Skeletal muscle tissue (tissue), 4 donors: Measurements from ENCODE around the gene MUC20. TPM values are rescaled to one million over a fixed set of nuclear protein-coding genes. Genes with fewer than 3 reads are reported as not detected.

Experiments
- H3K27ac ChIP-seq: one replicate; pipeline ENCODE4 v1.7.0; 2013; ENCODE audit warnings: mild to moderate bottlenecking, low read depth, low read length, inconsistent platforms
- H3K27me3 ChIP-seq, 3 donors: one replicate each; pipeline ENCODE4 v1.7.0; 2013; ENCODE audit warnings: low read length in 3 of 3; ENCODE audit not compliant: control insufficient read depth in 3 of 3, insufficient read depth in 3 of 3
- H3K36me3 ChIP-seq, 3 donors: one replicate each; pipeline ENCODE4 v1.7.0; 2013; ENCODE audit warnings: low read length in 3 of 3; ENCODE audit not compliant: control insufficient read depth in 3 of 3, insufficient read depth in 3 of 3
- H3K4me1 ChIP-seq, 3 donors: one replicate each; pipeline ENCODE4 v1.7.0; 2013; ENCODE audit warnings: low read length in 3 of 3, mild to moderate bottlenecking in 3 of 3; ENCODE audit not compliant: control insufficient read depth in 3 of 3, insufficient read depth in 3 of 3
- H3K4me3 ChIP-seq, 3 donors: one replicate each; pipeline ENCODE4 v1.7.0; 2013; ENCODE audit warnings: low read length in 3 of 3
- H3K9ac ChIP-seq, 3 donors: one replicate each; pipeline ENCODE4 v1.7.0; 2013; ENCODE audit warnings: low read length in 3 of 3, mild to moderate bottlenecking in 3 of 3, moderate library complexity in 2 of 3, low read depth in 1 of 3
- H3K9me3 ChIP-seq, 3 donors: one replicate each; pipeline ENCODE4 v1.7.0; 2013; ENCODE audit warnings: low read length in 3 of 3; ENCODE audit not compliant: control insufficient read depth in 3 of 3
- total RNA-seq: library from RNA; depleted of rRNA; stranded (reverse); fragments of >200 nt; gene quantifications from one replicate; pipeline ENCODE4 v1.2.3, GENCODE V29; 2014
- donor health status: Osteomylitis.

The MUC20 gene
- total RNA-seq, 1 donor from 2014 or later, result 1.0 TPM

DNA sequence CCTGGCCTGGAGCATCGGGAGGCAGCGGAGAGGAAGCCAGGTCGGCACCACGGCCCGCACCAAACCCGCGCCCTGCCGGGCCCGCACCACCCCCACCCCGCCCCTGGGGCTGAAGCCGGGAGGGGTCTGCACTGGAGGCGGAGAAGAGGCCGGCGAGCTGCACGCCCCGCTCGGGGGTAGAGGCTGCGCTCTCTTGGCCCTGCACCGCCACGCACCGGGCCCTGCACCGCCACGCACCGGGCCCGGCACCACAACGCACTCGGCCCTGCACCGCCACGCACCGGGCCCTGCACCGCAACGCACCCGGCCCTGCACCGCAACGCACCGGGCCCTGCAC is 41.4 kb downstream of the MUC20 start:
- peaks cover 51 to 69% (median 61%) of the 10 kb centered on the region in 3 donors for H3K27me3 ChIP-seq
- H3K4me1 ChIP-seq, result peaks cover 12 to 21% (median 18%) of the 10 kb centered on the region in 3 donors

DNA sequence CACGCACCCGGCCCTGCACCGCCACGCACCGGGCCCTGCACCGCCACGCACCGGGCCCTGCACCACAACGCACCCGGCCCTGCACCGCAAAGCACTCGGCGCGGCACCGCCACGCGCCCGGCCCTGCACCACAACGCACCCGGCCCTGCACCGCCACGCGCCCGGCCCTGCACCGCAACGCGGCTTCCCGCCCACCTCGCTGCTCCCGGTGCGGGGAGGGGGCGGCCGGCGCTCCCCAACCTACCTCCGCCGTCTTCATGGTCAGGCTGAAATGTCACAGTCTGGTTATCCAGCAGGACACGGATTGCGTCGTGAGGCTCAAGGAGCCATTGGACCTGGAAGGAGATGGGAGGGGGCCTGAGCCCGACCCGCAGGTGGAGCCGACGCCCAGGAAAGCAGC is 41.8 kb downstream of the MUC20 start:
- H3K9ac ChIP-seq, result no peak overlapping the region
- no peaks in the 10 kb centered on the region for H3K9me3 ChIP-seq
- no peaks in the 10 kb centered on the region for H3K36me3 ChIP-seq
- H3K27me3 ChIP-seq, result peaks cover 51 to 66% (median 57%) of the 10 kb centered on the region in 3 donors
- peaks cover 9 to 18% (median 18%) of the 10 kb centered on the region in 3 donors for H3K4me1 ChIP-seq
- no peak overlapping the region for H3K4me3 ChIP-seq
- H3K27ac ChIP-seq, result no peak overlapping the region

More for the DNA sequence above, 41.4 kb downstream of the MUC20 start:
- Histone ChIP-seq H3K9me3 (no peaks in the 10 kb centered on the region), H3K4me3 (no peak overlapping the region), H3K9ac (no peak overlapping the region), H3K36me3 (no peaks in the 10 kb centered on the region), H3K27ac (no peak overlapping the region)

DNA sequence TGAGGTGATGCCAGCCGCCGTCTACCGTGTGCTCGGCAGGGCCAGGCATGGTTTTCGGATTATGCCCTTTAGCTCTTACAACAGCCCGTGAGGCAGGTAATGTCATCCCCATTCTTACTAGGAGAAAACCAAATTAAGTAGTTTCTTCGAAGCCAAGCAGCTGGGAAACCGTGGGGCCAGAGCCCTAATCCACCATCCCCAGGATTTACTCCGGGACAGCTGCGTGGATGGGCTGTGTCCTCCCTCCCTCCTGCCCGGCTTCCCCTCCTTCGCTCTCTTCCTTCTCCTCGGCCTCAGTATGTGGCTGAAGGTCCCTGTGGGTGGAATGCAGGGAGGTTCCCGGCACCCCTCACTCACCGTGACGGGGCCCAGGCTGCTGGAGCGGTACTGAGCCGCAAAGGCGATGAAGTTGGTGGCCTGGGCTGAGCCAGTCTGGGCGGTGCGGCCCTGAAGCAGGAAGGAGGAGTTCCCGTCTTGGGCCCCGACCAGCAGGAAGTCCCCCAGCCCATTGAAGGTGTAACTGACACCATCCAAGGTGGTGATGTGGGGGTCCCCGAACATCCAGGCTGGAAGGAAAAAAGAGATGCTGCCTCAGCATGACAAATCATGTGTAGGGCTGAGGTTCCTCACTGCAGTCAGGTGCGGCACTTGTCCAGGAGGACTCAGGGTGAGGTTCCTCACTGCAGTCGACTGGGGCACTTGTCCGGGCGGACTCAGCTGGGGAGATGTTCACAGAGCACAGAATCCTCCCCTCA is 42.5 kb downstream of the MUC20 start:
- Histone ChIP-seq H3K36me3 (no peaks in the 10 kb centered on the region), H3K4me1 (peaks cover 9 to 14% (median 12%) of the 10 kb centered on the region in 3 donors), H3K4me3 (no peak overlapping the region), H3K9me3 (no peaks in the 10 kb centered on the region), H3K27me3 (peaks cover 46 to 59% (median 51%) of the 10 kb centered on the region in 3 donors), H3K9ac (no peak overlapping the region), H3K27ac (no peak overlapping the region)

DNA sequence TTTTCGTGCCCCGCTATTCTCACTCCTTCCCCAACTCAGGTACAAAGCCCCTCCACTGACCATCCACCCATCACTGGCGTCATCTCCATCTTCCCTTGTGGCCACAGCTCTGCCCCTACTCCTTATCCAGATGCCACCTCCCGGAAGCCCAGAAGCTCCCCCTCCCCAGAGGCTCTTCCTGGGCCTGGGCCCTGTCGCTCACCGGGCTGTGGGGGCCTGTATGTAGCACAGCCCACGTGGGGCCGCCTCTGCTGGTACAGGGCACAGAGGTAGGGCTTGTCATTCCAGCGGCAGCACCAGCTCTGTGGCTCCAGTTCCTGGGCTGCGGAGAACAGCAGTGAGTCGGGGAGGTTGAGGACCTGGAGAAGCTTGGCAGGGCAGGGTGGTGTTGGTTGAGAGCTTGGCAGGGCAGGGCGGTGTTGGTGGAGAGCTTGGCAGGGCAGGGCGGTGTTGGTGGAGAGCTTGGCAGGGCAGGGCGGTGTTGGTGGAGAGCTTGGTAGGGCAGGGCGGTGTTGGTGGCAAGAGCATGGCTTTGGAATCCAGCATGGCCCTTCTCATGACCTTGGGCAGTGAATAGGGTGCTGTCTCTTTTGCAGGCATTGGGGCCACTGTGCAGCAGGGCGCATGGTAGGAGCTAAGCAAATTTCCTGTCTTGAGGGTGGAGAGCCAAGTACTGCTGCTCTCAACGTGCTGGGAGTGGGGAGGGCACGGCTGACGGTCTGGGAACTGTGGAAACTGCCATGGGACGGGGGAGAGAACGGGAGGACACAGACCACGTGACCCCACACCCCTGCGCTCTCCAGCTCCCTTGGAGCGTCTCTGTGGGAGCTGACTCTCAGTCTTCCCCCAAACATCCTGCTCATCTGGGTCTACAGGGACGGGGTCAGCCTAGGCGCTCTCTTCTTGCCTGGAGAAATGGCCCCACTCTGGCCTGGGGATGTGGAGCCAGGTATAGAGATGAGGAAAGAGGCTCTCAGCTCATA is 43.4 kb downstream of the MUC20 start:
- no peak overlapping the region for H3K4me3 ChIP-seq
- no peak overlapping the region for H3K27ac ChIP-seq
- no peak overlapping the region for H3K9ac ChIP-seq
- no peaks in the 10 kb centered on the region for H3K9me3 ChIP-seq
- peaks cover 41 to 54% (median 46%) of the 10 kb centered on the region in 3 donors for H3K27me3 ChIP-seq
- H3K36me3 ChIP-seq, result no peaks in the 10 kb centered on the region
- H3K4me1 ChIP-seq, result peaks cover 6 to 10% (median 7%) of the 10 kb centered on the region in 3 donors

DNA sequence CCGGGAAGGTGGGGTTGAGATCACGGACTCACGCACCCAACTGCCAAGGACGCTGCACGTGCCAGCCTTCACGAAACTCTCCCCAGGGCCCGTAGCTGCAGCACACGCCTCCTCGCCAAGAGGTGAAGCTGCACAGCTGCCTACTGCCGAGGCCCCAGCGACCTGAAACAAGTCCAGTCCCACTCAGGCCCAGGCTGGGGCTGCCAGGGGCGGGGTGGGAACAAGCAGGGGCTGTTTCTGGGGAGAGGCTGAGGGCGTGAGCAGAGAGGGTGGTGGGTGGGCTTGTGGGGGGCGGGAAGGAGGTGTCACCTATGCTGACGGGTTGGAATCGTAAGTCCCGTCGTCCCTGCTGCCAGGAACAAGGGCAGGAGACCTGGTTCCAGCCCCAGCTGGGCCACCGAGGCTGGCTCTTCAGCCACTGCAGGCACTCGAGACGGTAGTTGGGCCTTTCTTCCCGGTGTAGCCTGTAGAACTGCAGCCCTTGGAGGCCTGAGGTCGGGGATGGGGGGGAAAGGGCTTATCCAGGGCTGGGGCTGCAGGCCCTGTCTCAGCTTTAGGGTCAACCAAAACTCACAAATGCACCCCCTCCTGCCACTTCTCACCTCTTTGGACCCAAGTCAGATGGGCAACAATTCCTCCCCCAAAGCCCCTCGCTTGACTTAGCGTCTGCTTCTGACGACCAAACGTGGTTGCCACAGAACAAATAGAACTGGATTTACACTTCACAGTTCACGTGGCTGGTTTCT is 44.4 kb downstream of the MUC20 start:
- Histone ChIP-seq H3K9ac (no peak overlapping the region), H3K9me3 (no peaks in the 10 kb centered on the region), H3K27ac (no peak overlapping the region), H3K36me3 (no peaks in the 10 kb centered on the region), H3K27me3 (peaks cover 38 to 49% (median 40%) of the 10 kb centered on the region in 3 donors), H3K4me1 (peaks cover 4 to 9% (median 6%) of the 10 kb centered on the region in 3 donors), H3K4me3 (no peak overlapping the region)

DNA sequence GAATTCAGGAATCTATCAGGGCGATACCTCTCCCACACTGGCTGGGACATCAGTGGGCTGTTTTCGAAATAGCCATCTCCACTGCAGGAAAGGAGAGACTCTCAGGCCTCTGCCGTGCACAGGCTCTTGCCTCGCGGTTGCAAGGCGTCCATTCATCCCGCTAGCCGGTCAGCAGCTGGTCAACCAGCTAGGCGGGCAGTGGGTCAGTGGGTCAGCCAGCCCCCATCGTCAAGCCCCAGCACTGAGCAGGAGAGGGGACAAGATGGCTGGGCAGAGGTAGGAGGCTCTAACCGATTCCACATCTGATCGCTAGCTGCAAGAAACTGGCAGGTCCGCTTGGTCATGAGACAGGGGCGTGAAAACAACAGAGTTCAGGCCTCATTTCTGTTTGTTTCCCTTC is 45.9 kb downstream of the MUC20 start:
- H3K27me3 ChIP-seq, result peaks cover 26 to 33% (median 29%) of the 10 kb centered on the region in 3 donors
- H3K36me3 ChIP-seq, result no peaks in the 10 kb centered on the region
- H3K4me3 ChIP-seq, result no peak overlapping the region
- H3K4me1 ChIP-seq, result no peaks in the 10 kb centered on the region
- H3K9ac ChIP-seq, result no peak overlapping the region
- H3K9me3 ChIP-seq, result no peaks in the 10 kb centered on the region
- no peak overlapping the region for H3K27ac ChIP-seq

DNA sequence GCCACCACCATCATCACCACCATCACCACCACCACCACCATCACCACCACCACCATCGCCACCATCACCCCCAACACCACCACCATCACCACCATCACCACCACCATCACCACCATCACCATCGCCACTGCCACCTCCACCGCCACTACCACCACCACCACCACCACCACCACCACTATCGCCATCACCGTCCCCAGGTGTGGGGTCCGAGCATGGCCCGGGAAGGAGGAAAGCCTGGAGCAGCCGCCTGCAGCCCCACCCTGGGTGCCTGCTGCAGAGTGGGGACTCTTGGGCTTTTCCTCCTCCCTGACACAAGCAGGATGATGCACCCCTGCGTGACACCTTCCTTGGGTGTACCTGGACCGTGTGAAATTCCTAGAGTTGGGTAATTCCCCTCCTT is 47.0 kb downstream of the MUC20 start:
- Histone ChIP-seq H3K9me3 (no peaks in the 10 kb centered on the region), H3K4me3 (no peak overlapping the region), H3K4me1 (no peaks in the 10 kb centered on the region), H3K36me3 (no peaks in the 10 kb centered on the region), H3K9ac (no peak overlapping the region), H3K27me3 (peaks cover 20 to 23% (median 21%) of the 10 kb centered on the region in 3 donors), H3K27ac (no peak overlapping the region)

DNA sequence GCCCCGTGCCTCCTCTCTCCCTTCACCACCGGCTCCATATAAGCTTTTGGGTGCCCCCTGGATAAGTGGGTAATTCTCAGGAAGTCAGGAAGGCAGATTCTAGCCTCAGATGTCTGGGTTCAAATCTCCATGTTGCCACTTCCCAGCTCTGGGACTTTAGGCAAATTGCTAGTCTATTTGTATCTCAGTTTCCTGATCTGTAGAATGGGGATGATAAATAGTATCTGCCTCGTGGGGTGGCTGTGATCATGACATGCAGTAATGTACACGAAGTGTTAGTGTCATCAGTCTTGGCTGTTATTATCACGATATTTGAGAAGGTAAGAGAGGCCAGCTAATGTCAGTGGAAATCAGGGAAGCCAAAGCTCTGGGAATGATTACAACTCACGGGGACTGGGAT is 47.6 kb downstream of the MUC20 start:
- no peak overlapping the region for H3K27ac ChIP-seq
- H3K27me3 ChIP-seq, result peaks cover 14 to 17% (median 15%) of the 10 kb centered on the region in 3 donors
- no peaks in the 10 kb centered on the region for H3K36me3 ChIP-seq
- H3K4me3 ChIP-seq, result no peak overlapping the region
- H3K9ac ChIP-seq, result no peak overlapping the region
- H3K9me3 ChIP-seq, result no peaks in the 10 kb centered on the region
- no peaks in the 10 kb centered on the region for H3K4me1 ChIP-seq

DNA sequence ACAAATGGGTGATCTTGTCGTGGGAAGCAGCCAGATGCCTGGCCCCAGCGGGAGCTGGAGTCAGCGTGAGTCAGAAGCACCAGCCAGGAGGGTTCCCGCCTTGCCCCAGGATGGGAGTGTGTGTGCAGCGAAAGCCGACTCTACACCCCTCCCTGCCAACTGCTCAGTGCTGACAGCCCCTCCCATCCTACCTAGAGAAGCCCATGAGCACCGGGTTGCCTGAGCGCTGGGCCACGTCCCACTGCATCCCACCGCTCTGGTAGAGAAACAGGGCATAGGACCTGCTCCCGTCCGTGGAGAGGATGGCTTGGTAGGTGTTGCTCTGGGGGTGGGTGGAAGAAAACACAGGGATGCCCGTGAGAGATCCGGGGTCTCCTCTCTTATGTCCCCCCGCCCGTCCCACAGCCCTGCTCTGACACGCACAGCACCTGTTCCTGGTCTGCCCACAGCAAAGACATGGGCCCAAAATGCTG is 48.1 kb downstream of the MUC20 start:
- no peak overlapping the region for H3K27ac ChIP-seq
- H3K9ac ChIP-seq, result no peak overlapping the region
- no peak overlapping the region for H3K4me3 ChIP-seq
- no peaks in the 10 kb centered on the region for H3K4me1 ChIP-seq
- H3K9me3 ChIP-seq, result no peaks in the 10 kb centered on the region
- no peaks in the 10 kb centered on the region for H3K36me3 ChIP-seq
- peaks cover 10 to 12% (median 12%) of the 10 kb centered on the region in 3 donors for H3K27me3 ChIP-seq
